Adipose tissue (tissue), 3 donors: ENCODE data around the gene GNAI2. TPM values are rescaled to one million over a fixed set of nuclear protein-coding genes. Genes with fewer than 3 reads are reported as not detected.

Experiments
- H3K27ac ChIP-seq: one replicate; pipeline ENCODE4 v1.5.1; 2013; ENCODE audit warnings: low read depth, low read length
- WGBS, 3 donors: extraction: QIAGEN DNeasy Blood & Tissue Kit; methylation state at CpG; one replicate each; pipeline ENCODE4 v1.1.7; 2013; 5-methylcytosine and 5-hydroxymethylcytosine counted together
- polyA plus RNA-seq, 3 donors: library from polyadenylated mRNA; stranded (reverse); fragments of 200-250 nt; gene quantifications; one replicate each; pipeline ENCODE4 v1.2.3, GENCODE V29; 2013
- donor health status: healthy with polysubstance abuse.
- donor health status: Bipolar disorder and iron deficiency.
- donor health status: healthy.

The GNAI2 gene
- 100 to 1,000 TPM in 2 of 3 donors, 10 to 100 TPM in 1; 53.4 to 242 (median 211) TPM for polyA plus RNA-seq

- WGBS, 3 donors = 0 to 1% (median 1%) methylated on average over 71 to 75 of the region's 75 CpGs
- peak within 1 kb of the TSS; percentile 38 for H3K27ac ChIP-seq
Measured at GRCh38 chr3:50235716-50236483, at the start of gene GNAI2. GNAI2 (plus strand) TSS chr3:50236204; CDS start chr3:50236336, 132 bp downstream.

GRCh38 chr3:50187750-50188149 is 48.3 kb upstream of the GNAI2 start:
- 94 to 96% (median 95%) methylated on average over 19 of the region's 19 CpGs for WGBS, 3 donors

GRCh38 chr3:50189274-50189673 is 46.7 kb upstream of the GNAI2 start:
- no peak overlapping the region for H3K27ac ChIP-seq
- 9 to 16% (median 13%) methylated on average over 5 of the region's 5 CpGs for WGBS, 3 donors

More at GRCh38 chr3:50187750-50188149, 48.3 kb upstream of the GNAI2 start:
- no peak overlapping the region for H3K27ac ChIP-seq

- WGBS, 3 donors = 88% methylated on average over 7 of the region's 7 CpGs
- H3K27ac ChIP-seq = no peak overlapping the region
Measured at GRCh38 chr3:50189989-50190388, 46.0 kb upstream of the GNAI2 start.

GRCh38 chr3:50190936-50191660 is 44.9 kb upstream of the GNAI2 start, which contains the start of gene GNAT1:
GNAT1 (plus strand) TSS chr3:50191610; CDS start chr3:50191726, 116 bp downstream.
- no peak within 1 kb of the TSS for H3K27ac ChIP-seq
- WGBS, 3 donors = 75 to 77% (median 77%) methylated on average over 8 of the region's 8 CpGs

GRCh38 chr3:50192124-50192523 is 43.9 kb upstream of the GNAI2 start:
- no peak overlapping the region for H3K27ac ChIP-seq
- WGBS, 3 donors = 81 to 83% (median 83%) methylated on average over 8 of the region's 8 CpGs

GRCh38 chr3:50192689-50193141 is 43.3 kb upstream of the GNAI2 start:
- no peak overlapping the region for H3K27ac ChIP-seq
- 12 to 15% (median 12%) methylated on average over 21 of the region's 21 CpGs for WGBS, 3 donors

GRCh38 chr3:50193286-50193685 is 42.7 kb upstream of the GNAI2 start:
- 42 to 51% (median 47%) methylated on average over 36 of the region's 36 CpGs for WGBS, 3 donors
- no peak overlapping the region for H3K27ac ChIP-seq

- no peak overlapping the region for H3K27ac ChIP-seq
- WGBS, 3 donors = 26 to 37% (median 29%) methylated on average over 31 to 34 of the region's 34 CpGs
Measured at GRCh38 chr3:50193746-50194127, 42.3 kb upstream of the GNAI2 start.

- no peak overlapping the region for H3K27ac ChIP-seq
- WGBS, 3 donors = 8 to 11% (median 9%) methylated on average over 66 to 70 of the region's 70 CpGs
Measured at GRCh38 chr3:50194128-50194902, 41.7 kb upstream of the GNAI2 start.

- WGBS, 3 donors = 59 to 62% (median 60%) methylated on average over 14 of the region's 14 CpGs
- no peak overlapping the region for H3K27ac ChIP-seq
Measured at GRCh38 chr3:50194903-50195500, 41.0 kb upstream of the GNAI2 start.

- 31 to 73% (median 60%) methylated on average over 4 of the region's 4 CpGs for WGBS, 3 donors
- H3K27ac ChIP-seq = no peak overlapping the region
Measured at GRCh38 chr3:50195501-50196252, 40.3 kb upstream of the GNAI2 start.

GRCh38 chr3:50196253-50196801 is 39.7 kb upstream of the GNAI2 start:
- 70 to 76% (median 76%) methylated on average over 6 of the region's 6 CpGs for WGBS, 3 donors
- no peak overlapping the region for H3K27ac ChIP-seq

- 53 to 83% (median 79%) methylated on average over 10 of the region's 10 CpGs for WGBS, 3 donors
- no peak overlapping the region for H3K27ac ChIP-seq
Measured at GRCh38 chr3:50201573-50202315, 34.3 kb upstream of the GNAI2 start.

GRCh38 chr3:50202353-50203112 is 33.5 kb upstream of the GNAI2 start:
- H3K27ac ChIP-seq = no peak overlapping the region
- 72 to 86% (median 86%) methylated on average over 16 of the region's 16 CpGs for WGBS, 3 donors
